ENCODE measurements around the gene NBAS. TPM values are rescaled to one million over a fixed set of nuclear protein-coding genes. Genes with fewer than 3 reads are reported as not detected.

Gene NBAS
- polyA plus RNA-seq, 6 donors from 2014 or later, result 5.4 to 16.4 (median 12.7) TPM

DNA sequence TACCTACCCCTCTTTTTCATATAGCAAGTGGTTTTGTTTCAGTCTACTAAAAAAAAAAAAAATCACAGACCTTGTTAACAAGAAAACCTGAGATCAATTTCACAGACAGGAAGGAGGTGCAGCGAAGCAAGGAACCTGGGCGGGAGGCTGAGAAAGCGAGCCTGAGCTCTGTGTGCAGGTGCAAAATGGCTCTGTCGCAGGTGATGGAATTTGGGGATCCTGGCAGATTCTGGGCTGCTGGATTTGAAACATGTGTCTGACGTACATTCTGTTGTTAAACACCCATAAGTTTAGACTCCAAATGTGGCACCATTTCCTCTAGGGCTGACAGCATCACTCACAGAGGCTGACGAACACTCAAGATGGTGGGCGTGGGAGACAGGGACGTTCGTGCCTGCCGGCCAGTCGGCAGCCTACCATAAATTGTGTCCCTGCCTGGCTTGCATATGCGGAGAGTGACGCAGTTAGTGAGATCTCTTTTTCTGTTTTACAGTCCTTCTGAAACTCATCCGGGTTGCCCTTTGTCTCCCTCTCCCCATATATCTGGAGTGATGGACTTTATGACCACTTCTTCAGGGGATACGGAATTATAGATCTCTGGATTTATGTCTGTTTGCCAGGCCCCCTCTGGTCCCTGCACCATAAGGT, 21.7 kb upstream of the NBAS start:
- DNase-seq (peak; percentile 17), ATAC-seq (ENCODE audit: low read depth in 2 of 2) (peak; percentile 65 to 67)
- Mint-ChIP-seq H3K4me1 (peaks cover 11 to 15% (median 14%) of the 10 kb centered on the region in 3 donors), H3K36me3 (no peaks in the 10 kb centered on the region), H3K4me3 (peak overlapping the region in 3 of 8 donors; percentile 23 to 57 (median 48)), H3K9me3 (no peaks in the 10 kb centered on the region), H3K27me3 (peaks cover 0 to 25% (median 5%) of the 10 kb centered on the region in 3 donors), H3K27ac (peak overlapping the region in 1 of 6 donors; percentile 31)

DNA sequence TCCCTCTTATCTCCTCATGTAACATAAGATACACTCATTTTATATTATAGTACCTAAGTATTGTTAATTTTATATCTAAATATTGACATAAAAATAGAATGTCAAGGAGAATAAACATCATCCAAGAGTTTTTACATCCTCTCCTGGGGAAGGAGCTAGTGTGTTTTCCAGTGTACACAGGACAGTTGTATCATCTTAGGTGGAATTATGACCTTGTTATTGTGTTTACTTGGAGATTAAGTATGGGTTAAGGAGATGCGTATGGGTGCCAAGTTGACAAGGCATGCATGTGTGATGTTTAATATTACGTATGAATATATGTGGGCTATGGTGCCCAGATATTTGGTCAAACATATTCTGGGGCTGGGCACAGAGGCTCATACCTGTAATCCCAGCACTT, 19.3 kb upstream of the NBAS start:
- Mint-ChIP-seq H3K36me3 (no peaks in the 10 kb centered on the region), H3K4me3 (no peak overlapping the region), H3K9me3 (no peaks in the 10 kb centered on the region), H3K27me3 (peaks cover 0 to 22% (median 5%) of the 10 kb centered on the region in 3 donors), H3K27ac (peak overlapping the region in 1 of 6 donors; percentile 59), H3K4me1 (peaks cover 11 to 15% (median 14%) of the 10 kb centered on the region in 3 donors)
- ATAC-seq (ENCODE audit: low read depth in 2 of 2) (no peak), DNase-seq (no peak)

- H3K4me1 Mint-ChIP-seq, result peaks cover 11 to 15% (median 14%) of the 10 kb centered on the region in 3 donors
- no peaks in the 10 kb centered on the region for H3K9me3 Mint-ChIP-seq
- peaks cover 0 to 13% (median 5%) of the 10 kb centered on the region in 3 donors for H3K27me3 Mint-ChIP-seq
- no peak overlapping the region for H3K4me3 Mint-ChIP-seq
- ATAC-seq (ENCODE audit: low read depth in 2 of 2) (no peak), DNase-seq (no peak)
- H3K36me3 Mint-ChIP-seq, result no peaks in the 10 kb centered on the region
- H3K27ac Mint-ChIP-seq, result no peak overlapping the region
These were observed 18.5 kb upstream of the NBAS start for GRCh38 chr2:15579641-15580040.

DNA sequence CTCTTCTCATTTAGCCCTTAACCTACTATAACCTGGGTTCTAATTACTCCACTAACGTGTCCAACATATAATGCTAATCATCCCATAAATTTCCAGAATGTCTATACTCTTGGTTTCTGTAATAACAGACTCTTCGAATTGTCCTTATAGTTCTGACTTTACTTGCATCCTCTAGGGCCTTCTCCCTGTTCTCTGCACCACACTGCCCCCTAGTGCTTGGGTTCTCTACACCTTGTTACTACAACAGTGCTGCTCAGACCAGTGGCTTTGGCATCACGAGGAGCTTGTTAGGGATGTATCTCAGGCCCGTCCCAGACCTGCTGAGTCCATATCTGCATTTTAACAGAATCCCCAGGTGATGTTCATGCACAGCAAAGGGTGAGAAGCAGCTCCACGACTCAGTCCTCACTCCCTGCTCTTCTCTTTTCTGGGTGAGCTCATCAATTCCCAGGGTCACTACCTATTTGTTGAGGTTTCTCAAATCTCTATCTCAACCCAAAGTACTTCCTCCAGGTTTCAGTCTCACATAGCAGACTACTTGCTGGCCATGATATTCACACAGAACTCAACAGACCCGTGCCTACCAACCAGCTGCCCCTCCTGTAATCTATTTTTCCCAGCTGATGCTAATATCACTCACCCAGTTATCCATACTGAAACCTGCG, 16.1 kb upstream of the NBAS start:
- Mint-ChIP-seq H3K4me1 (peaks cover under 1 to 3% (median 3%) of the 10 kb centered on the region in 3 donors), H3K4me3 (no peak overlapping the region), H3K36me3 (no peaks in the 10 kb centered on the region), H3K9me3 (no peaks in the 10 kb centered on the region), H3K27ac (no peak overlapping the region), H3K27me3 (peaks cover 0 to 9% (median 5%) of the 10 kb centered on the region in 3 donors)
- peak; percentile 70 for DNase-seq
- peak; percentile 88 to 96 for ATAC-seq (ENCODE audit: low read depth in 2 of 2)

DNA sequence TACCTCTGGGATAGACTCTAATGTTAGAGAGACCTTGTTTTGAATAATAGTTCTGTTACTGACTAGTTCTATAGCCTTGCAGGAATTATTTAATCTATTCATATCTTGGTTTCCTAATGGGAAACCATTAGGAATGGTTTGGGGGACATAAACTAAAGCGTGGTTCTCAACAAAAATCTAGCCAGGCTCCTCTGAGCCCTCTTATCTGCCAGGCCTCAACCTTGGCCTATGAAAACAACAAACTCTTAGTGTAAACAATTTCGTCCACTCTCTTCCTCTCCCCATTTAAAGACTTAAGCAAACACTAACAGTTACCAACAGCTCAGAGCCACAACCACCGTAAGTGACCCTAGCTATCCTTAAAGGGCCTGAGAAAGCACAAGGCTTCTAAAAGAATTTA, 10.6 kb upstream of the NBAS start:
- Mint-ChIP-seq H3K27me3 (peaks cover 7 to 14% (median 9%) of the 10 kb centered on the region in 3 donors), H3K36me3 (no peaks in the 10 kb centered on the region), H3K4me1 (no peaks in the 10 kb centered on the region), H3K4me3 (no peak overlapping the region), H3K9me3 (no peaks in the 10 kb centered on the region), H3K27ac (no peak overlapping the region)
- DNase-seq (no peak), ATAC-seq (ENCODE audit: low read depth in 2 of 2) (no peak)

DNA sequence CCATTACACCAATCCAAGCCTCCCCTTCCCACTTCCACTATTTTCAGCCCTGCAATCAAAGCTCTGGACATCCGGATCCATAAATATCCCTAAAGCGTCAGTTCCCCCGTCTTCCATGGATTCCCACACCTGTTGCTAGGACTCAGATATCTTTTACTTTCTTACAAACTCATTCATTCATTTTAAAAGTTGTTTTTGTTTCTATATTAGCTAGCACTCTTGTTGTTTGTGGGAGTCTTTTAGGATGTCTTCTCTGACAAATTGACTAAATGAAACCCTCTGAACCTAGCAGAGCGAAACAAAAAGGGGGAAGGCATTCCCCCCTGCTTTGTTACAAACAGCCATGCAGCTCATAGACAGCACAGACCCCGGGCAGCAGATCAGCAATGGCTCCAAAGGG, 9.0 kb upstream of the NBAS start:
- H3K4me3 Mint-ChIP-seq, result no peak overlapping the region
- no peaks in the 10 kb centered on the region for H3K9me3 Mint-ChIP-seq
- no peaks in the 10 kb centered on the region for H3K36me3 Mint-ChIP-seq
- ATAC-seq (ENCODE audit: low read depth in 2 of 2) (no peak), DNase-seq (no peak)
- H3K4me1 Mint-ChIP-seq, result no peaks in the 10 kb centered on the region
- no peak overlapping the region for H3K27ac Mint-ChIP-seq
- peaks cover 7 to 14% (median 13%) of the 10 kb centered on the region in 3 donors for H3K27me3 Mint-ChIP-seq

GRCh38 chr2:15568874-15569273, 7.7 kb upstream of the NBAS start:
- Mint-ChIP-seq H3K27ac (no peak overlapping the region), H3K4me3 (no peak overlapping the region), H3K27me3 (peaks cover 13 to 26% (median 18%) of the 10 kb centered on the region in 3 donors), H3K36me3 (no peaks in the 10 kb centered on the region), H3K4me1 (no peaks in the 10 kb centered on the region), H3K9me3 (no peaks in the 10 kb centered on the region)
- no peak for ATAC-seq (ENCODE audit: low read depth in 2 of 2)
- no peak for DNase-seq

DNA sequence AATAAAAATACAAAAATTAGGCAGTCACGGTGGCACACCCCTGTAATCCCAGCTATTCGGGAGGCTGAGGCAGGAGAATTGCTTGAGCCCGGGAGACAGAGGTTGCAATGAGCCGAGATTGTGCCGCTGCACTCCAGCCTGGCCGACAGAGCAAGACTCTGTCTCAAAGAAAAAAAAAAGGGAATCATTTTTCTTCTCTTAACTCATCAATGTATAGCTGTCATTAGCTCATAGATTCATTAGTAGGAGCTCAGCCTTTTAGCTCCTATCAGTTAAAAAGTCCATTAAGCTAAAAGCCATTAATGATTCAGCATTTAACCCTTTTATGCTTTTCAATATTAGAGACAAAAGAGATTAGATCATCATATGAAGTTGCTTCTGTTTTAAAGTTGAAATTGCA, 5.8 kb upstream of the NBAS start:
- DNase-seq (no peak), ATAC-seq (ENCODE audit: low read depth in 2 of 2) (no peak)
- Mint-ChIP-seq H3K4me3 (no peak overlapping the region), H3K9me3 (no peaks in the 10 kb centered on the region), H3K4me1 (peaks cover 1 to 5% (median 3%) of the 10 kb centered on the region in 3 donors), H3K27me3 (peaks cover 19 to 41% (median 25%) of the 10 kb centered on the region in 3 donors), H3K36me3 (no peaks in the 10 kb centered on the region), H3K27ac (no peak overlapping the region)

GRCh38 chr2:15565994-15566671, 5.0 kb upstream of the NBAS start:
- DNase-seq, result no peak
- Mint-ChIP-seq H3K27me3 (peaks cover 22 to 41% (median 25%) of the 10 kb centered on the region in 3 donors), H3K36me3 (peaks cover 0 to under 1% of the 10 kb centered on the region in 2 donors), H3K9me3 (no peaks in the 10 kb centered on the region), H3K4me1 (peaks cover 8 to 10% (median 10%) of the 10 kb centered on the region in 3 donors), H3K4me3 (no peak overlapping the region), H3K27ac (no peak overlapping the region)
- no peak for ATAC-seq (ENCODE audit: low read depth in 2 of 2)

- Mint-ChIP-seq H3K4me1 (peaks cover 13% of the 10 kb centered on the region in 3 donors), H3K27ac (no peak overlapping the region), H3K36me3 (peaks cover 0 to 7% of the 10 kb centered on the region in 2 donors), H3K4me3 (no peak overlapping the region), H3K9me3 (no peaks in the 10 kb centered on the region), H3K27me3 (peaks cover 22 to 40% (median 25%) of the 10 kb centered on the region in 3 donors)
- DNase-seq (no peak), ATAC-seq (ENCODE audit: low read depth in 2 of 2) (no peak)
These were observed 4.3 kb upstream of the NBAS start for GRCh38 chr2:15565392-15565791.

DNA sequence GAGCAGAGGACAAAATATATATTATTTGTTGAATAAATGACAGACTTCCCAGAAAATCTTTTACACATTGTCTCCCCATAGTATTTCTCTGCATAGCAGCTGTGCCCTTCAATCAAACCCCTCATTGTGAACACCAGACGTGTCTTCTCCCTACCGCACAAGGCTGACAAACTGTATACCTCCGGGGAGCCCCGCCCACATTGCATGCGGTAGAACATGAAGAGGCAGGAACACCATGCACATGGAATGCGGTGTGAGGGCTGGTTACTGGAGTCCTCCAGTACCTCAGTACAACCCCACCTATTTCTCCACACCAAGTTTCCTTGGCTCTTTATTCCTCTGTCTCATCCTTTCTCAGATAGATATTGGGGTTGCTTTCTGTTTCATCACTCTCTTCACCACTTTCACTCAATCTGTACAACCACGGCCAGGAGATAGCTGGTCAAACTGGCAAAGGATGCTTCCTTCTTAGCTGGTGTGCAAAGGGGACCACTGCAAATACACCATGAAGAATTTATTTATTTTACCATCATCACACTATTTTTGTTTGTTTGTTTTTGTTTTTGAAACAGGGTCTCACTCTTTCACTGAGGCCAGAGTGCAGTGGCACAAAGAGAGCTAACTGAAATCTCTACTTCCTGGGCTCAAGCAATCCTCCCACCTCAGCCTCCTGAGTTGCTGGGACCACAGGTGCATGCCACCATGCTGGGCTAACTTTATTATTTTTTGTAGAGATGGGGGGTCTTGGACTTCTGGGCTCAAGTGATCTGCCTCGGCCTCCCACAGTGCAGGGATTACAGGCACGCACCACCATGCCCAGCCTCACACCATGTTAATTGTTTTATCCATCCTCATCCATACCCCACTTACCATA, 2.3 kb upstream of the NBAS start:
- H3K27me3 Mint-ChIP-seq, result peaks cover 17 to 27% (median 18%) of the 10 kb centered on the region in 3 donors
- H3K4me3 Mint-ChIP-seq, result peak overlapping the region in 2 of 8 donors; percentile 9 to 93
- H3K36me3 Mint-ChIP-seq, result peaks cover 0 to 7% of the 10 kb centered on the region in 2 donors
- no peaks in the 10 kb centered on the region for H3K9me3 Mint-ChIP-seq
- no peak for DNase-seq
- peak overlapping the region in 1 of 6 donors; percentile 19 for H3K27ac Mint-ChIP-seq
- peaks cover 19 to 28% (median 22%) of the 10 kb centered on the region in 3 donors for H3K4me1 Mint-ChIP-seq
- no peak for ATAC-seq (ENCODE audit: low read depth in 2 of 2)

- Mint-ChIP-seq H3K27ac (peak overlapping the region in 5 of 6 donors; percentile 19 to 58 (median 28)), H3K27me3 (peaks cover 15 to 27% (median 18%) of the 10 kb centered on the region in 3 donors), H3K36me3 (peaks cover 0 to 7% of the 10 kb centered on the region in 2 donors), H3K9me3 (no peaks in the 10 kb centered on the region), H3K4me1 (peaks cover 24 to 28% (median 28%) of the 10 kb centered on the region in 3 donors), H3K4me3 (peak overlapping the region; percentile 31 to 100 (median 100))
- ATAC-seq (ENCODE audit: low read depth in 2 of 2) (no peak), DNase-seq (no peak)
These were observed 1.4 kb upstream of the NBAS start for GRCh38 chr2:15562354-15563031.
